NCI-H460 (cell line): ENCODE measurements around the gene CERS6. TPM values are rescaled to one million over a fixed set of nuclear protein-coding genes. Genes with fewer than 3 reads are reported as not detected.
"Not testable (repeated sequence)": the region's sequence is repeated elsewhere in the genome, so short reads cannot be mapped to it uniquely, and the experiment has no call there.

Experiments used
- DNase-seq: peaks from one replicate; pipeline ENCODE4 v3.0.0-alpha.2; 2016; ENCODE audit warnings: low read depth; ENCODE audit errors: extremely low read depth
- total RNA-seq: library from RNA; depleted of rRNA; stranded (reverse); fragments of >200 nt; shearing (Covaris generic); gene quantifications from 2 replicates; pipeline ENCODE4 v1.2.3, GENCODE V29; 2014

CERS6 gene
- total RNA-seq, 1 experiment from 2014 or later, result 57.3 TPM

DNA sequence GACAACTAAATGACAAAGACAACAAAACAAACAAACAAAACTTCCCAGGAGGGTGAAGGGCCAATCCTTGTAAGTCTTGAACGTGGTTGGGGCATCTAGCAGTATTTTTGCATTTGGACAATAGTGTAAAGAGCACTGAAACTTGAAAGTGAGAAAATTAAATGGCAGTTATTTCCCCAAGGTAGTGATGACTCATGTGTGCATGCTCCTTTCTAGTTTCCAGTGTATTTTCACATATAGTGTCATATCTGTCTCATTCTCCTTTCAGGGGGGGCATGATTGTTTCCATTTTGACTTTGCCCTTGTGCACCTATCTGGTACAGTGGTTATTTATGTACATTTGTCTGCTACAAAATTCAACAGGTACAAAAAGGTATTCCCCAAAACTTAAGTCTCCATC lies 39.5 kb downstream of the CERS6 start:
- DNase-seq, result no peak

GRCh38 chr2:168496906-168497305 lies 40.8 kb downstream of the CERS6 start:
- DNase-seq, result no peak

DNA sequence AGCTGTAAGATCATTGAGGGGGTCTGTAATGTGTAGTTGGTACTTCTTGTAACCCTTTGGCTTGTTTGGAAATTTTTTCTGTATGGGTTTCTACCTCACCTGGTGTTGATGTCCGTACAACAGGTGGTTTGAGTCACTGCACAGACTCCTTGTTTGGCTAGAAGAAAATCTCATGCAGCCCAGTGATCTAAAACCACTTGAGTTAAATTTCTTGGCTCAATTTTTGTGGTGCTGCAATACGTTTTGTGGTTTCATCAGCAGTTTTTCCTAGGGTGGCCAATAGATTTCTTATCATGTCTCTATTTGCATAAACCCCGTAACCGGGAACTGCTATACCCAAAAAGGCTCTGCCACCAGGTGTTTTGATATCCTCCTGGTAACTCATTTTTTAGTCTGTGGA lies 43.4 kb downstream of the CERS6 start:
- DNase-seq, result no peak

DNA sequence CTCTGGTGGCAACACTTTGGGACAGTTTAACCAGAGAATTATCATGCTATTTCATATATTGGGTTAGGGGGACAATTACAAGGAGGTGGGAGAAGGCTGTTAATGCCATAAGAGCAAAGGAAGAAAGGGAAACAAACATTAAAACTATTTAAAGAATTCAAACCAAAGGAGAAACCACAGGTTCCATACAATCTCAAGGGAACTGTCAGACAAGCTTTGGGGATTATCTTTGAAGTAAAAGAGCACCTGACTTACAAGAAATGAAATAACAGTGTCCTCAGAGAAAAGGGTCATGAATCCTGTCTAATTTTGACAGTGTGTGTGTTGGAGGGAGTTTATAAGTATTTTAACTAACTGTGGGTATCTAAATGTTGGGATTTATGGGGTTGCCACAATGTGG lies 44.4 kb downstream of the CERS6 start:
- DNase-seq, result no peak

GRCh38 chr2:168501466-168502065 lies 45.5 kb downstream of the CERS6 start:
- no peak for DNase-seq

- DNase-seq, result not testable (repeated sequence)
Measured at GRCh38 chr2:168502852-168503251, 46.8 kb downstream of the CERS6 start.

DNA sequence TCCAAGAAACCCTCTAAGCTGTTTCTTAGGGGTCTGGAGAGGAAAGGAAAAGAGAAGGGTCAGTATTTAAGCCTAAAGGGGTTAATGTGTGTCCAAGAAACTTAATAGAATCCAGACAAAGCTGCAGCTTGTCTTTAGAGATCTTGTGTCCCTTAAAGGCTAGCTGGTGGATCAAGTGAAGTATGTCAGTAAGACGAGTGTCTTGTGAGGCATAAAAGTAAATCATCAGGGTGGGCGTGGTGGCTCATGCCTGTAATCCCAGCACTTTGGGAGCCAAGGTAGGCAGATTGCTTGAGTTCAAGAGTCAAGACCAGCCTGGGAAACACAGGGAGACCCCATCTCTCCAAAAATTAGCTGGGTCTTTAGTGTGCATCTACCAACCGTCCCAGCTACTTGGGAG lies 47.8 kb downstream of the CERS6 start:
- no peak for DNase-seq

DNA sequence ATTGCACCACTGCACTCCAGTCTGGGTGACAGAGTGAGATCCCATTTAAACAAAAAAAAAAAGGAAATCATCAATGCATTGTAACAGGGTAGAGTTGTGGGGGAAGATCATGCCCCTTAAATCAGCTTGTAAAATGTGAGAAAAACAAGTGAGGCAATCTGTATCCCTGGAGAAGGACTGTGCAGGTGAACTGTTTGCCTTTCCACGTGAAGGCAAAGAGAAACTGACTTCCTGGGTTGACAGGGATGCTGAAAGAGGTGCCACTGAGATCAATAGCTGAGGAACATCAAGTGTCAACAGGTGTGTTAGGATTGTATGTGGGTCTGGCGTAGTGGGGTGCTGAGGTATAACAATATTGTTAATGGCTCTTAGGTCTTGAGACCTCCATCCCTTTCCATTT lies 48.3 kb downstream of the CERS6 start:
- no peak for DNase-seq

DNA sequence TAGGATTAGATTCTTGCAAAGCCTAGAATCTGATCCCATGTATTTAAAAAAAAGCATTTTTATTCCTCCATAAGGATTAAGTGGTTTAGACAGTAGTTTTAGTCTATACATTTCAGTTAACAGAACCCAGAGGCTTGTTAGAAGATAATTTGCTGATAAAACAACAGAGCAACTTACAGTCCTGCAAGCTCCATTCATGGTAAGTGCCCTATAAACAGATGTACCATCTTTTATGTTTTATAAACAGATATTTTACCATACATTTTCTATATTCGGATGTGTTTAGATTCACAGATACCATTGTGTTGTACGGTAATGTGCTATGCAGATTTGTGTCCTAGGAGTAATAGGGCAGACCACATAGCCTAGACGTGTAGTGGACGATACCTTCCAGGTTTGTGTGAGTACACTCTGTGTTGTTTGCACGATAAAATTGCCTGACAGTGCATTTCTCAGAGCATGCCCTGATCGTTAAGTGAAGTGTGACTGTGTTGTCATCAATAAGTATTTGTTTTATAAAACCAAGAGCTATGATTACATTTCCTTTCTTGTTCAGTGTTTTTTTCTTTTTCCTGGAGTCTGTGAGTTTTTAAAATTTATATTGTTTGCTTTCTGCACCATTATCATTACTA lies 54.2 kb downstream of the CERS6 start:
- DNase-seq, result no peak

DNA sequence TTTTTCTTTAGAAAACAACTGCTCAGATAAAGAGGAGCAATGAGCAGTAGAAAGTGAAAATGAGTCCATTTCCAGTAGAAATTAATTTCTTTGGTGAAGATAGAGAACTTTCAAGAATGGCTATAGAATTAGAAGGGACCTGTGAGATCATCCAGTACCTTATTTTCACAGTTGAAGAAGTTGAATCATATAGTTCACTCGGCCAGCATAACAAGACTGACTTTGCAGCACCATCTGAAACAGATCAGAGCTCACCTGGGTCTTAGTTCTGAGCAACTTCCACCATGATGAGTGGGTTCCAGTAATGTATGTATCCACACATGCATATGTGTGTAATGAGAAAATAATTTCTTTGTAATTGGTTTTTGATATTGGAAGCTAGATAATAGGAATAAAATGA lies 58.6 kb downstream of the CERS6 start:
- no peak for DNase-seq

GRCh38 chr2:168515502-168515901 lies 59.4 kb downstream of the CERS6 start:
- no peak for DNase-seq

- DNase-seq, result no peak
Measured at GRCh38 chr2:168517816-168518215, 61.7 kb downstream of the CERS6 start.

DNA sequence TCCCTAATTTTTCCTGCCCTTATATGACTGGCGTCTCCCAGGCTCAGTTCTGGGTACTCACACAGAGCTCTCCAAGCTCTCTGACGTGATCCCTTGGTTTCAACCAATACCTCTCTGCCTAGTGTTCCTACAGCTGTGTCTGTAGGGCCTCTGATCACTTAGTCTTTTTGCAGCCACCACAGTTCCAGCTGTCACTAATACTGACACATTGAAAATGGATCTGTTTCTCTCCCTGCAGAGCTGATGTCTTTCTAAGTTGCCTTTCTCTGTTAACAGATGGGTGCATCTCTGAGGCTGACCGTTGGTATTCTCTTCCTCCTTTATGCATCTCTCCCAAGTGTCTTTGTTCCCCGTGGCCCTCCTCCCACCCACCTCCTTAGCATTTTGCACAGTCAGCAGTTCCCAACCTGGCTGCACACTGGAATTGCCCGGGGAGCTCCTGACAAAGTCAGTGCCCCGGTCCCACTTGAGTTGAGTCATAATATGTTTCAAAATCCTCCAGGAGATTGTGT lies 62.5 kb downstream of the CERS6 start:
- DNase-seq, result no peak

DNA sequence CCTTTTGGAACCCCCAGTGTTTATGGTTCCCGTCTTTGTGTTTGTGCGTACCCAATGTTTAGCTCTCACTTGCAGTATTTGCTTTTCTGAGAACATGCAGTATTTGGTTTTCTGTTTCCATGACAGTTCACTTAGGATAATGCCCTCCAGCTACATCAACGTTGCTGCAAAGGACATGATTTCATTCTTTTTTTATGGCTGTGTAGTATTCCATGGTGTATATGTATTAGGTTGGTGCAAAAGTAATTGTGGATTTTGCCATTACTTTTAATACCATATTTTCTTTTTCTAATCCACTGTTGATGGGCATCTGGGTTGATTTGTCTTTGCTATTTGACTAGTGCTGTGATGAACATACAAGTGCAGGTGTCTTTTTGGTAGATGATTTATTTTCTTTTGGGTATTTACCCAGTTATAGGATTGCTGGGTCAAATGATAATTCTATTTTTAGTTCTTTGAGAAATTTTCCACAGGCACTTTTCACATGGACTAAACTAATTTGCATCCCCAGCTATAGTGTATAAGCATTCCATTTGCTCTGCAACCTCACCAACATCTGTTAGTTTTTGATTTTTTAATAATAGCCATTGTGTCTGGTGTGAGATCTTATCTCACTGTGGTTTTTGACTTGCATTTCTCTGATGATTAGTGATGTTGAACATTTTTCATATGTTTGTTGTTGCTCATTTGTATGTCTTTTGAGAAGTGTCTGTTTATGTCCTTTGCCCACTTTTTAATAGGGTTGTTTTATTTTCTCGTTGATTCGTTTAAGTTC lies 63.6 kb downstream of the CERS6 start:
- DNase-seq, result no peak

GRCh38 chr2:168521053-168521741 lies 65.1 kb downstream of the CERS6 start:
- peak; percentile 30 for DNase-seq

DNA sequence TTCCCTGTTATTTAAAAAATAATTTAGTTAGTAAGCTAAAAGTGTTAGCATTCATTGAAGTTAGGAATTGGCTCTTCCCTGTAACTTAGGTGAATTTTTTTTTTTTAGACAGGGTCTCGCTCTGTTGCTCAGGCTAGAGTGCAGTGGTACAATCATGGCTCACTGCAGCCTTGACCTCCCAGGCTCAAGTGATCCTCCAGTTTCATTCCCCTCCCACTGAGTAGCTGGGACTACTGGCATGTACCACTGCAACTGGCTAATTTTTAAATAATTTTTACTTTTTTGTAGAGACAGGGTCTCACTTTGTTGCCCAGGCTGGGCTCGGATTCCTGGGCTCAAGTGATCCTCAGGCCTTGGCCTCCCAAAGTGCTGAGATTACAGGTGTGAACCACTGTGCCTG lies 66.4 kb downstream of the CERS6 start:
- no peak for DNase-seq

GRCh38 chr2:168524005-168524404 lies 67.9 kb downstream of the CERS6 start:
- no peak for DNase-seq

GRCh38 chr2:168525020-168525419 lies 68.9 kb downstream of the CERS6 start:
- no peak for DNase-seq

GRCh38 chr2:168525716-168526446 lies 69.8 kb downstream of the CERS6 start:
- no peak for DNase-seq

DNA sequence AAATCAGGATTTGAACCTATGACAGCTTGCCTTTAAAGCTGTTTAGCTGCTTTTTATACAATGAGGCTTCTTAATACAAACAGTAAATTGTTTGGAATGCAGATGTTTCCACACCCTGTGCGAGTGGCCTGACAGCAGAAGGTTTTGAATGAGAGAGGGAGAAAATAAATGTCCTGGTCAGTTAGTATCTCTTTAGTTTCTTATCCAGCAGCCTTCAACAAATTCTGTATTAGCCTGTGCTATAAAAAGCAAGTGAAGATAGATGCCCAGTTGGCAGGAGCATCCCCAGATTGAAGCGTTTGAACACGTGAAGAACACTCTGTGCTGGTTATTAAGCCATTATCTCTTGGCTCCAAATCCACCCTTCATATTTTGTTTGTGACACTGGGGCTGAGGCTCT lies 70.6 kb downstream of the CERS6 start:
- DNase-seq, result no peak

GRCh38 chr2:168528016-168528415 lies 71.9 kb downstream of the CERS6 start:
- no peak for DNase-seq
